Natural killer cell treated with Interleukin-12 subunit alpha and Interleukin-12 subunit beta and Interleukin-15 and Interleukin-18, amount 100 ng/mL, for 72 hours (primary cell): ENCODE results near the gene PDE4D. TPM values are rescaled to one million over a fixed set of nuclear protein-coding genes. Genes with fewer than 3 reads are reported as not detected.

ENCODE experiments used
- ATAC-seq, 2 donors: fragments of 150-1000 bp; cut with Tn5 transposase in 1 of 2; sonication (Bioruptor Pico), chemical (Tn5 transposase) in 1 of 2; 2 replicates each; pipeline ENCODE4 v1.10.0; 2021
- DNase-seq: peaks from one replicate; pipeline ENCODE4 v3.0.0; 2022; ENCODE audit warnings: low spot score
- H3K27ac Mint-ChIP-seq, 2 donors: 1 replicate in 1 of 2; 2 replicates in 1 of 2; pipeline ENCODE4 v1.8.0; 2022; ENCODE audit warnings: mixed read lengths in 2 of 2, mild to moderate bottlenecking in 1 of 2, moderate library complexity in 1 of 2
- H3K27me3 Mint-ChIP-seq, 2 donors: 1 replicate in 1 of 2; 2 replicates in 1 of 2; pipeline ENCODE4 v1.8.0; 2022; ENCODE audit warnings: mixed read lengths in 2 of 2
- H3K36me3 Mint-ChIP-seq: one replicate; pipeline ENCODE4 v1.8.0; 2022; ENCODE audit warnings: mixed read lengths
- H3K4me1 Mint-ChIP-seq, 2 donors: 1 replicate in 1 of 2; 2 replicates in 1 of 2; pipeline ENCODE4 v1.8.0; 2022; ENCODE audit warnings: low read depth in 2 of 2, mixed read lengths in 2 of 2, mild to moderate bottlenecking in 1 of 2
- H3K4me3 Mint-ChIP-seq: one replicate; pipeline ENCODE4 v1.8.0; 2022; ENCODE audit warnings: mixed read lengths
- H3K9me3 Mint-ChIP-seq: 2 replicates; pipeline ENCODE4 v1.8.0; 2022; ENCODE audit warnings: mixed read lengths
- total RNA-seq, 2 donors: library from RNA; stranded (reverse); gene quantifications; one replicate each; pipeline ENCODE4 v1.2.3, GENCODE V29; 2022

The PDE4D gene
- total RNA-seq, 2 donors from 2014 or later: 55.0 to 80.5 TPM

- no peaks in the 10 kb centered on the region for H3K36me3 Mint-ChIP-seq
- DNase-seq (peak; percentile 85), ATAC-seq (peak; percentile 99)
- peaks cover 45 to 52% of the 10 kb centered on the region in 2 donors for H3K4me1 Mint-ChIP-seq
- H3K27ac Mint-ChIP-seq: peak overlapping the region; percentile 79 to 88
- peak overlapping the region; percentile 71 for H3K4me3 Mint-ChIP-seq
- no peaks in the 10 kb centered on the region for H3K9me3 Mint-ChIP-seq
- H3K27me3 Mint-ChIP-seq: no peaks in the 10 kb centered on the region
These were observed 794.1 kb downstream of the PDE4D start for GRCh38 chr5:59099270-59099994.

- peak overlapping the region; percentile 71 for H3K4me3 Mint-ChIP-seq
- peaks cover under 1% of the 10 kb centered on the region for H3K9me3 Mint-ChIP-seq
- H3K27me3 Mint-ChIP-seq: no peaks in the 10 kb centered on the region
- ATAC-seq (peak; percentile 28 to 48), DNase-seq (no peak)
- H3K4me1 Mint-ChIP-seq: peaks cover 44 to 51% of the 10 kb centered on the region in 2 donors
- peaks cover 1% of the 10 kb centered on the region for H3K36me3 Mint-ChIP-seq
- H3K27ac Mint-ChIP-seq: peak overlapping the region; percentile 79 to 88
These were observed 794.8 kb downstream of the PDE4D start for GRCh38 chr5:59098743-59099142.

- Mint-ChIP-seq H3K27me3 (peaks cover 0 to 1% of the 10 kb centered on the region in 2 donors), H3K4me3 (peak overlapping the region; percentile 26), H3K9me3 (peaks cover 4% of the 10 kb centered on the region), H3K27ac (peak overlapping the region; percentile 79 to 88), H3K36me3 (peaks cover 5% of the 10 kb centered on the region), H3K4me1 (peaks cover 46 to 55% of the 10 kb centered on the region in 2 donors)
- ATAC-seq (no peak), DNase-seq (no peak)
These were observed 795.8 kb downstream of the PDE4D start for GRCh38 chr5:59097712-59098111.

- Mint-ChIP-seq H3K4me3 (no peak overlapping the region), H3K9me3 (peaks cover 4% of the 10 kb centered on the region), H3K4me1 (peaks cover 46 to 53% of the 10 kb centered on the region in 2 donors), H3K36me3 (peaks cover 5% of the 10 kb centered on the region), H3K27me3 (peaks cover 0 to 2% of the 10 kb centered on the region in 2 donors), H3K27ac (peak overlapping the region; percentile 79 to 88)
- ATAC-seq (no peak), DNase-seq (no peak)
These were observed 796.4 kb downstream of the PDE4D start for GRCh38 chr5:59097116-59097515.

GRCh38 chr5:59095480-59095879 is 798.0 kb downstream of the PDE4D start:
- Mint-ChIP-seq H3K36me3 (peaks cover 5% of the 10 kb centered on the region), H3K27me3 (peaks cover 0 to 2% of the 10 kb centered on the region in 2 donors), H3K9me3 (peaks cover 4% of the 10 kb centered on the region), H3K27ac (peak overlapping the region; percentile 6 to 88), H3K4me1 (peaks cover 44 to 53% of the 10 kb centered on the region in 2 donors), H3K4me3 (no peak overlapping the region)
- DNase-seq (no peak), ATAC-seq (no peak)

GRCh38 chr5:59094864-59095263 is 798.7 kb downstream of the PDE4D start:
- DNase-seq (no peak), ATAC-seq (no peak)
- H3K4me1 Mint-ChIP-seq: peaks cover 39 to 48% of the 10 kb centered on the region in 2 donors
- H3K4me3 Mint-ChIP-seq: no peak overlapping the region
- peaks cover 4% of the 10 kb centered on the region for H3K9me3 Mint-ChIP-seq
- peaks cover 0 to 2% of the 10 kb centered on the region in 2 donors for H3K27me3 Mint-ChIP-seq
- peak overlapping the region in 1 of 2 donors; percentile 88 for H3K27ac Mint-ChIP-seq
- peaks cover 5% of the 10 kb centered on the region for H3K36me3 Mint-ChIP-seq

- Mint-ChIP-seq H3K4me1 (peaks cover 30 to 33% of the 10 kb centered on the region in 2 donors), H3K27me3 (peaks cover 0 to 2% of the 10 kb centered on the region in 2 donors), H3K4me3 (peak overlapping the region; percentile 63), H3K27ac (peak overlapping the region; percentile 1 to 77), H3K36me3 (peaks cover 5% of the 10 kb centered on the region), H3K9me3 (peaks cover 4% of the 10 kb centered on the region)
- ATAC-seq (peak in 1 of 2 donors; percentile 62), DNase-seq (no peak)
These were observed 800.2 kb downstream of the PDE4D start for GRCh38 chr5:59093329-59093728.

GRCh38 chr5:59092758-59093157 is 800.8 kb downstream of the PDE4D start:
- peak overlapping the region; percentile 32 for H3K4me3 Mint-ChIP-seq
- peaks cover 4% of the 10 kb centered on the region for H3K9me3 Mint-ChIP-seq
- peak overlapping the region; percentile 1 to 70 for H3K27ac Mint-ChIP-seq
- peaks cover 0 to 2% of the 10 kb centered on the region in 2 donors for H3K27me3 Mint-ChIP-seq
- H3K36me3 Mint-ChIP-seq: peaks cover 5% of the 10 kb centered on the region
- no peak for DNase-seq
- H3K4me1 Mint-ChIP-seq: peaks cover 34 to 36% of the 10 kb centered on the region in 2 donors
- no peak for ATAC-seq

GRCh38 chr5:59091965-59092364 is 801.6 kb downstream of the PDE4D start:
- ATAC-seq (no peak), DNase-seq (no peak)
- peaks cover 31% of the 10 kb centered on the region in 2 donors for H3K4me1 Mint-ChIP-seq
- H3K27me3 Mint-ChIP-seq: peaks cover 0 to 5% of the 10 kb centered on the region in 2 donors
- H3K36me3 Mint-ChIP-seq: peaks cover 5% of the 10 kb centered on the region
- H3K27ac Mint-ChIP-seq: no peak overlapping the region
- H3K9me3 Mint-ChIP-seq: peaks cover 4% of the 10 kb centered on the region
- no peak overlapping the region for H3K4me3 Mint-ChIP-seq

GRCh38 chr5:59090323-59090722 is 803.2 kb downstream of the PDE4D start:
- Mint-ChIP-seq H3K27ac (no peak overlapping the region), H3K27me3 (peaks cover 0 to 5% of the 10 kb centered on the region in 2 donors), H3K9me3 (peaks cover 4% of the 10 kb centered on the region), H3K36me3 (peaks cover 5% of the 10 kb centered on the region), H3K4me1 (peaks cover 23 to 24% of the 10 kb centered on the region in 2 donors), H3K4me3 (no peak overlapping the region)
- ATAC-seq (no peak), DNase-seq (no peak)

- no peak overlapping the region for H3K4me3 Mint-ChIP-seq
- H3K27me3 Mint-ChIP-seq: peaks cover 0 to 5% of the 10 kb centered on the region in 2 donors
- no peak overlapping the region for H3K27ac Mint-ChIP-seq
- H3K36me3 Mint-ChIP-seq: peaks cover 5% of the 10 kb centered on the region
- ATAC-seq (no peak), DNase-seq (no peak)
- H3K4me1 Mint-ChIP-seq: peaks cover 23 to 24% of the 10 kb centered on the region in 2 donors
- peaks cover 4% of the 10 kb centered on the region for H3K9me3 Mint-ChIP-seq
These were observed 803.8 kb downstream of the PDE4D start for GRCh38 chr5:59089767-59090166.

GRCh38 chr5:59088546-59088945 is 805.0 kb downstream of the PDE4D start:
- H3K9me3 Mint-ChIP-seq: peaks cover 1% of the 10 kb centered on the region
- peak overlapping the region in 1 of 2 donors; percentile 9 for H3K27ac Mint-ChIP-seq
- H3K4me3 Mint-ChIP-seq: no peak overlapping the region
- ATAC-seq: no peak
- H3K36me3 Mint-ChIP-seq: peaks cover 2% of the 10 kb centered on the region
- peaks cover 0 to 5% of the 10 kb centered on the region in 2 donors for H3K27me3 Mint-ChIP-seq
- DNase-seq: no peak
- H3K4me1 Mint-ChIP-seq: peaks cover 19 to 21% of the 10 kb centered on the region in 2 donors

GRCh38 chr5:59086024-59086423 is 807.5 kb downstream of the PDE4D start:
- H3K27ac Mint-ChIP-seq: no peak overlapping the region
- ATAC-seq: no peak
- H3K9me3 Mint-ChIP-seq: no peaks in the 10 kb centered on the region
- peaks cover 0 to 3% of the 10 kb centered on the region in 2 donors for H3K27me3 Mint-ChIP-seq
- no peak for DNase-seq
- H3K4me3 Mint-ChIP-seq: no peak overlapping the region
- H3K4me1 Mint-ChIP-seq: peaks cover 10% of the 10 kb centered on the region in 2 donors
- H3K36me3 Mint-ChIP-seq: no peaks in the 10 kb centered on the region

- peaks cover 0 to 3% of the 10 kb centered on the region in 2 donors for H3K4me1 Mint-ChIP-seq
- H3K4me3 Mint-ChIP-seq: no peak overlapping the region
- no peaks in the 10 kb centered on the region for H3K9me3 Mint-ChIP-seq
- peaks cover 0 to 7% of the 10 kb centered on the region in 2 donors for H3K27me3 Mint-ChIP-seq
- no peaks in the 10 kb centered on the region for H3K36me3 Mint-ChIP-seq
- no peak overlapping the region for H3K27ac Mint-ChIP-seq
- ATAC-seq (no peak), DNase-seq (no peak)
These were observed 811.8 kb downstream of the PDE4D start for GRCh38 chr5:59081693-59082092.
